H9 (cell line): ENCODE data around the gene CDH13. TPM values are rescaled to one million over a fixed set of nuclear protein-coding genes. Genes with fewer than 3 reads are reported as not detected.

Experiments
- DNase-seq: peaks from one replicate; pipeline ENCODE4 v3.0.0-alpha.2; 2017
- H2AFZ ChIP-seq: one replicate; pipeline ENCODE4 v1.6.1; 2013; ENCODE audit warnings: mild to moderate bottlenecking, low read length, control low read depth, moderate library complexity
- H2AK5ac ChIP-seq: 2 replicates; pipeline ENCODE4 v1.6.1; 2013; ENCODE audit warnings: low read length, control low read depth, mixed read lengths; ENCODE audit not compliant: insufficient read length
- H2BK120ac ChIP-seq: one replicate; pipeline ENCODE4 v1.6.1; 2013; ENCODE audit warnings: low read depth, mild to moderate bottlenecking, low read length, control low read depth, inconsistent platforms; ENCODE audit not compliant: poor library complexity, severe bottlenecking
- H2BK12ac ChIP-seq: 2 replicates; pipeline ENCODE4 v1.6.1; 2013; ENCODE audit warnings: low read length, control low read depth, mixed read lengths, low read depth; ENCODE audit not compliant: insufficient read length
- H2BK15ac ChIP-seq: 2 replicates; pipeline ENCODE4 v1.6.1; 2013; ENCODE audit warnings: low read depth, low read length, control low read depth
- H2BK20ac ChIP-seq: one replicate; pipeline ENCODE4 v1.6.1; 2013; ENCODE audit warnings: low read depth, mild to moderate bottlenecking, low read length, control low read depth, inconsistent platforms; ENCODE audit not compliant: poor library complexity, severe bottlenecking
- H2BK5ac ChIP-seq: 2 replicates; pipeline ENCODE4 v1.6.1; 2013; ENCODE audit warnings: low read length, control low read depth, mixed read lengths; ENCODE audit not compliant: insufficient read length
- H3K14ac ChIP-seq: 2 replicates; pipeline ENCODE4 v1.6.1; 2013; ENCODE audit warnings: low read length, control low read depth; ENCODE audit not compliant: insufficient read depth
- H3K18ac ChIP-seq: 2 replicates; pipeline ENCODE4 v1.6.1; 2013; ENCODE audit warnings: low read depth, mild to moderate bottlenecking, mixed read lengths, low read length, control low read depth; ENCODE audit not compliant: insufficient read length
- H3K23ac ChIP-seq: 2 replicates; pipeline ENCODE4 v1.6.1; 2013; ENCODE audit warnings: low read length, control low read depth, mixed read lengths, low read depth; ENCODE audit not compliant: insufficient read length
- H3K23me2 ChIP-seq: 2 replicates; pipeline ENCODE4 v1.6.1; 2013; ENCODE audit warnings: low read depth, mild to moderate bottlenecking, mixed read lengths, low read length, control low read depth; ENCODE audit not compliant: insufficient read length, poor library complexity, severe bottlenecking
- H3K27ac ChIP-seq: 2 replicates; pipeline ENCODE4 v1.5.1; 2013; ENCODE audit warnings: low read length, control low read depth, mixed read lengths, low read depth; ENCODE audit not compliant: insufficient read length
- H3K27me3 ChIP-seq: 2 replicates; pipeline ENCODE4 v1.6.1; 2013; ENCODE audit warnings: low read length, control low read depth, inconsistent platforms; ENCODE audit not compliant: insufficient read depth
- H3K4ac ChIP-seq: 2 replicates; pipeline ENCODE4 v1.6.1; 2013; ENCODE audit warnings: low read depth, mild to moderate bottlenecking, control low read depth, inconsistent platforms, low read length, moderate library complexity
- H3K4me1 ChIP-seq: 2 replicates; pipeline ENCODE4 v1.6.1; 2013; ENCODE audit warnings: low read length, control low read depth, inconsistent platforms; ENCODE audit not compliant: insufficient read depth
- H3K4me2 ChIP-seq: 2 replicates; pipeline ENCODE4 v1.6.1; 2013; ENCODE audit warnings: low read length, control low read depth, mixed read lengths; ENCODE audit not compliant: insufficient read length, insufficient read depth
- H3K56ac ChIP-seq: 2 replicates; pipeline ENCODE4 v1.6.1; 2013; ENCODE audit warnings: low read depth, mild to moderate bottlenecking, mixed read lengths, low read length, control low read depth; ENCODE audit not compliant: insufficient read length
- H3K79me1 ChIP-seq: 2 replicates; pipeline ENCODE4 v1.6.1; 2013; ENCODE audit warnings: low read depth, mild to moderate bottlenecking, moderate library complexity, low read length, control low read depth, inconsistent platforms; ENCODE audit not compliant: insufficient read depth, poor library complexity, severe bottlenecking
- H3K79me2 ChIP-seq: 2 replicates; pipeline ENCODE4 v1.6.1; 2013; ENCODE audit warnings: low read length, control low read depth, inconsistent platforms; ENCODE audit not compliant: insufficient read depth
- H3K9ac ChIP-seq: 2 replicates; pipeline ENCODE4 v1.6.1; 2013; ENCODE audit warnings: low read length, control low read depth, mixed read lengths; ENCODE audit not compliant: insufficient read length; ENCODE audit errors: extremely low read depth
- H3K9me3 ChIP-seq: one replicate; pipeline ENCODE4 v1.6.1; 2013; ENCODE audit warnings: low read depth, low read length, inconsistent platforms; ENCODE audit not compliant: control insufficient read depth
- H3T11ph ChIP-seq: one replicate; pipeline ENCODE4 v1.6.1; 2013; ENCODE audit warnings: mild to moderate bottlenecking, low read length, control low read depth, inconsistent platforms
- H4K20me1 ChIP-seq: one replicate; pipeline ENCODE4 v1.6.1; 2013; ENCODE audit not compliant: control insufficient read depth, insufficient read length, insufficient read depth
- H4K5ac ChIP-seq: 2 replicates; pipeline ENCODE4 v1.6.1; 2013; ENCODE audit warnings: low read depth, mild to moderate bottlenecking, mixed read lengths, low read length, control low read depth; ENCODE audit not compliant: insufficient read length
- H4K8ac ChIP-seq: replicated peaks from 2 replicates; pipeline ENCODE4 v1.6.1; 2013; ENCODE audit warnings: low read length, control low read depth, mixed read lengths, low read depth; ENCODE audit not compliant: insufficient read length
- H4K91ac ChIP-seq: 2 replicates; pipeline ENCODE4 v1.6.1; 2013; ENCODE audit warnings: low read depth, mild to moderate bottlenecking, moderate library complexity, mixed read lengths, low read length, control low read depth; ENCODE audit not compliant: insufficient read length
- H3K27ac Mint-ChIP-seq, 3 experiments: 2 replicates in 2 of 3; 3 replicates in 1 of 3; pipeline ENCODE4 v1.8.0; 2020 to 2021; ENCODE audit warnings: mixed read lengths in 3 of 3, mild to moderate bottlenecking in 1 of 3, moderate library complexity in 1 of 3
- H3K27me3 Mint-ChIP-seq: 2 replicates; pipeline ENCODE4 v1.8.0; 2021; ENCODE audit warnings: low read depth, mild to moderate bottlenecking, moderate library complexity, mixed read lengths
- H3K36me3 Mint-ChIP-seq, 3 experiments: 2 replicates in 2 of 3; 3 replicates in 1 of 3; pipeline ENCODE4 v1.8.0; 2020 to 2021; ENCODE audit warnings: low read depth in 3 of 3, mixed read lengths in 3 of 3; ENCODE audit not compliant: insufficient read depth in 1 of 3
- H3K4me1 Mint-ChIP-seq, 2 experiments: 2 replicates each; pipeline ENCODE4 v1.8.0; 2020; ENCODE audit warnings: mixed read lengths in 2 of 2
- H3K4me3 Mint-ChIP-seq, 2 experiments: 2 replicates in 1 of 2; 3 replicates in 1 of 2; pipeline ENCODE4 v1.8.0; 2020 to 2021; ENCODE audit warnings: mild to moderate bottlenecking in 2 of 2, mixed read lengths in 2 of 2, moderate library complexity in 1 of 2
- H3K9me3 Mint-ChIP-seq, 2 experiments: 2 replicates in 1 of 2; 3 replicates in 1 of 2; pipeline ENCODE4 v1.8.0; 2020; ENCODE audit warnings: mild to moderate bottlenecking in 2 of 2, mixed read lengths in 2 of 2, moderate library complexity in 1 of 2
- WGBS: extraction: QIAGEN DNeasy Blood & Tissue Kit; methylation state at CpG from one replicate; pipeline ENCODE4 v1.1.7; 2013; ENCODE audit warnings: missing lambda C conversion rate, low lambda C conversion rate, mixed read lengths; ENCODE audit not compliant: insufficient read length; ENCODE audit errors: extremely low coverage; 5-methylcytosine and 5-hydroxymethylcytosine counted together
- total RNA-seq: library from RNA; stranded (reverse); gene quantifications from 2 replicates; pipeline ENCODE4 v1.2.1, GENCODE V29; 2021
- TF ChIP-seq, protein P1 (sequence below): fragments of 200-600 bp; sonication (generic); conservative IDR thresholded peaks from 3 replicates; pipeline ENCODE4 v1.8.0; 2021; ENCODE audit warnings: antibody characterized with exemption, mild to moderate bottlenecking

The CDH13 gene
- total RNA-seq, 1 experiment from 2014 or later = 1.5 TPM

DNA sequence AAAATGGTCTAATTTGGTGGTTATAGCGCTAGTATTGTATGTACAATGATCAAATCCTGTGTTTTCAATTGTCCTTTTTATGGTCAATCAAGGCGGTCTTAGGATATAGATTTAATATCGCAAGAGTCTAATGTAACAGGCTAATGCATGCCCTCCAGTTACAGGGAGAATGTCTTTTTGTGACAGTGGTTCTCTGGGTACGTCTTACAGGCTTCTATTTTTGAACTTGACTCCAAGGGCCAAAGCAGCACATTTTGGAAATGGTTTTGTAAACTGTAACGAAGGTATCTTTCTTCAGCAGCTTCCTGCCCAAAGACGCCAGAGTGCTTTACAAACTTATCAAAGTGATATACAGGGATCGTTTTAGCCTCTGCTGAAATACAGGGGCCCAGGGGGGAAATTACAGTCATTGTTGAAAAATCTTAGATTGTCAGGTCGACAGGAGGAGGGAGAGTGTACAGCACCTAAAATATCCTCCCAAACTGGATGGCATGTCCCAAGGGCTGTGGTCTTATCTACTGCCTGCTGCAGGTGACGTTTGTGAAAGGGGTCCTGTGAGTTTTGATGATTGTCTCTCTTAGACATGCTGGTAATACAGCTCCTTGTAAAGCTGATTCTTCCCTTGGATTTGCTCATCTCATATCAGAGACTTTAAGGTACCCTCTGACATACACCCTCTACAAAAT lies 288.5 kb downstream of the CDH13 start:
- Histone ChIP-seq H2BK15ac (no peak overlapping the region), H2AFZ (no peak overlapping the region), H2BK12ac (no peak overlapping the region), H3K79me1 (no peaks in the 10 kb centered on the region), H3K14ac (no peak overlapping the region), H4K5ac (no peak overlapping the region), H3K23ac (no peak overlapping the region), H3T11ph (no peak overlapping the region), H3K4me1 (no peaks in the 10 kb centered on the region), H3K9ac (no peak overlapping the region), H2BK20ac (no peak overlapping the region), H3K23me2 (no peaks in the 10 kb centered on the region), H3K4ac (no peak overlapping the region), H3K79me2 (no peaks in the 10 kb centered on the region), H3K9me3 (no peaks in the 10 kb centered on the region), H3K18ac (no peak overlapping the region), H4K91ac (no peak overlapping the region), H4K8ac (no peak overlapping the region), H2AK5ac (no peak overlapping the region), H3K27me3 (no peaks in the 10 kb centered on the region), H3K27ac (no peak overlapping the region), H2BK5ac (no peak overlapping the region), H3K4me2 (no peak overlapping the region), H3K56ac (no peak overlapping the region), H4K20me1 (no peaks in the 10 kb centered on the region), H2BK120ac (no peak overlapping the region)
- TF ChIP-seq, protein P1, sequence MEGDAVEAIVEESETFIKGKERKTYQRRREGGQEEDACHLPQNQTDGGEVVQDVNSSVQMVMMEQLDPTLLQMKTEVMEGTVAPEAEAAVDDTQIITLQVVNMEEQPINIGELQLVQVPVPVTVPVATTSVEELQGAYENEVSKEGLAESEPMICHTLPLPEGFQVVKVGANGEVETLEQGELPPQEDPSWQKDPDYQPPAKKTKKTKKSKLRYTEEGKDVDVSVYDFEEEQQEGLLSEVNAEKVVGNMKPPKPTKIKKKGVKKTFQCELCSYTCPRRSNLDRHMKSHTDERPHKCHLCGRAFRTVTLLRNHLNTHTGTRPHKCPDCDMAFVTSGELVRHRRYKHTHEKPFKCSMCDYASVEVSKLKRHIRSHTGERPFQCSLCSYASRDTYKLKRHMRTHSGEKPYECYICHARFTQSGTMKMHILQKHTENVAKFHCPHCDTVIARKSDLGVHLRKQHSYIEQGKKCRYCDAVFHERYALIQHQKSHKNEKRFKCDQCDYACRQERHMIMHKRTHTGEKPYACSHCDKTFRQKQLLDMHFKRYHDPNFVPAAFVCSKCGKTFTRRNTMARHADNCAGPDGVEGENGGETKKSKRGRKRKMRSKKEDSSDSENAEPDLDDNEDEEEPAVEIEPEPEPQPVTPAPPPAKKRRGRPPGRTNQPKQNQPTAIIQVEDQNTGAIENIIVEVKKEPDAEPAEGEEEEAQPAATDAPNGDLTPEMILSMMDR = no peak
- WGBS = no CpG with 5 or more reads among the region's 9 CpGs
- Mint-ChIP-seq H3K27ac (no peak overlapping the region), H3K4me1 (peaks cover 0 to 5% of the 10 kb centered on the region in 2 experiments; a peak in 2 of 4 replicates), H3K27me3 (no peaks in the 10 kb centered on the region; the same call in 1 of the 2 replicates), H3K36me3 (no peaks in the 10 kb centered on the region; a peak in 1 of 7 replicates), H3K4me3 (no peak overlapping the region), H3K9me3 (no peaks in the 10 kb centered on the region)
- DNase-seq = no peak
